HepG2 (cell line): ENCODE data around the gene SNX4. TPM values are rescaled to one million over a fixed set of nuclear protein-coding genes. Genes with fewer than 3 reads are reported as not detected.

ENCODE experiments used
- ATAC-seq: fragments of 200-7000 bp; cut with Tn5 transposase; 3 replicates; pipeline ENCODE4 v1.9.1; 2020; ENCODE audit warnings: mild to moderate bottlenecking, moderate library complexity
- BruUV-seq: library from RNA; stranded (reverse); fragments of 400-500 nt; replicated peaks from 2 replicates; lab custom pipeline; 2021; lab: Mats Ljungman, UMichigan
- CTCF ChIA-PET: fragments of 300-600 bp; formaldehyde crosslinking; extraction: SDS; loops from one replicate; lab custom pipeline; 2021; ENCODE audit warnings: low total read pairs, inconsistent platforms, low intra/inter-chr PET ratio; lab: Yijun Ruan, JAX
- POLR2A ChIA-PET: fragments of 350-600 bp; sonication (Branson Sonifier 250); formaldehyde crosslinking; loops from one replicate; lab custom pipeline; 2020; ENCODE audit warnings: antibody characterized with exemption, inconsistent platforms; lab: Yijun Ruan, JAX
- DNase-seq: peaks from one replicate; pipeline ENCODE4 v3.0.0-alpha.2; 2015; ENCODE audit warnings: low spot score
- FAIRE-seq: peaks from 3 replicates; lab custom pipeline; 2011; peaks lifted over from hg19 to GRCh38; lab: Jason Lieb, UNC
- H2AFZ ChIP-seq: one replicate; pipeline ENCODE4 v1.6.1; 2011; ENCODE audit warnings: low read length, inconsistent platforms
- H3K27ac ChIP-seq: fragments of 300-600 bp; 3 replicates; pipeline ENCODE4 v1.8.0; 2011; ENCODE audit warnings: mixed run types, mild to moderate bottlenecking, mixed read lengths, low read length, inconsistent platforms; ENCODE audit not compliant: insufficient read depth; ENCODE audit errors: extremely low read length
- H3K27me3 ChIP-seq, 2 experiments: fragments of 200-600 bp in 1 of 2; 2 replicates in 1 of 2; 3 replicates in 1 of 2; pipeline versions ENCODE4 v1.6.0 to v1.8.0; 2011; ENCODE audit warnings: low read length in 2 of 2, mild to moderate bottlenecking in 2 of 2, moderate library complexity in 2 of 2, inconsistent platforms in 1 of 2; ENCODE audit not compliant: insufficient read depth in 2 of 2, control insufficient read depth in 1 of 2
- H3K36me3 ChIP-seq, 2 experiments: fragments of 200-600 bp in 1 of 2; replicated peaks in 1 of 2; 2 replicates in 1 of 2; 3 replicates in 1 of 2; pipeline versions ENCODE4 v1.5.1 to v1.8.0; 2011; ENCODE audit warnings: low read length in 2 of 2, inconsistent platforms in 1 of 2; ENCODE audit not compliant: insufficient read depth in 2 of 2, control insufficient read depth in 1 of 2
- H3K4me1 ChIP-seq: 2 replicates; pipeline ENCODE4 v1.5.1; 2012; ENCODE audit warnings: low read length, inconsistent platforms; ENCODE audit not compliant: insufficient read depth
- H3K4me2 ChIP-seq: 2 replicates; pipeline ENCODE4 v1.6.0; 2011; ENCODE audit warnings: low read depth, low read length, inconsistent platforms
- H3K4me3 ChIP-seq, 3 experiments: fragments of 200-600 bp in 1 of 3; sonication (generic), shearing (Covaris generic) in 1 of 3; replicated peaks in 1 of 3; 2 replicates each; pipeline ENCODE4 v1.5.1; 2011 to 2016; ENCODE audit warnings: low read length in 3 of 3, inconsistent platforms in 2 of 3, low read depth in 2 of 3, mild to moderate bottlenecking in 2 of 3, control low read depth in 1 of 3, mixed read lengths in 1 of 3; ENCODE audit not compliant: insufficient read depth in 1 of 3
- H3K79me2 ChIP-seq: one replicate; pipeline ENCODE4 v1.6.1; 2011; ENCODE audit warnings: low read length, inconsistent platforms; ENCODE audit not compliant: insufficient read depth
- H3K9ac ChIP-seq: 2 replicates; pipeline ENCODE4 v1.6.0; 2011; ENCODE audit warnings: mild to moderate bottlenecking, low read depth, low read length, inconsistent platforms; ENCODE audit not compliant: insufficient read depth
- H3K9me3 ChIP-seq: 2 replicates; pipeline ENCODE4 v1.5.1; 2012; ENCODE audit warnings: mild to moderate bottlenecking, low read length
- H4K20me1 ChIP-seq: 2 replicates; pipeline ENCODE4 v1.6.0; 2011; ENCODE audit warnings: inconsistent platforms, mild to moderate bottlenecking, low read length, moderate library complexity; ENCODE audit not compliant: insufficient read depth
- ARID3A ChIP-seq: IDR thresholded peaks from 2 replicates; pipeline ENCODE4 v1.6.1; 2012; ENCODE audit warnings: low read depth, low read length, improper control_type of control experiment
- EHMT2 ChIP-seq: fragments of 200-600 bp; sonication (generic); IDR thresholded peaks from 2 replicates; pipeline ENCODE4 v1.7.0; 2017; ENCODE audit warnings: antibody characterized with exemption, low read depth, low read length, borderline replicate concordance
- ETV5 ChIP-seq: IDR thresholded peaks from 2 replicates; pipeline ENCODE4 v1.6.1; 2018; ENCODE audit warnings: missing biosample characterization, missing genetic modification reagents, inconsistent platforms, borderline replicate concordance
- HDAC6 ChIP-seq: fragments of 200-600 bp; sonication (generic); IDR thresholded peaks from 2 replicates; pipeline ENCODE4 v1.7.0; 2017; ENCODE audit warnings: mild to moderate bottlenecking, antibody characterized with exemption, low read length, low read depth
- PAF1 ChIP-seq: IDR thresholded peaks from 2 replicates; pipeline ENCODE4 v1.6.1; 2016; ENCODE audit warnings: missing genetic modification reagents, missing compliant biosample characterization
- RNF2 ChIP-seq: fragments of 450-650 bp; conservative IDR thresholded peaks from 2 replicates; pipeline ENCODE4 v1.6.1; 2016; ENCODE audit warnings: low read depth
- TCF12 ChIP-seq, 2 experiments: fragments of 450-650 bp in 1 of 2; sonication (generic) in 1 of 2; formaldehyde crosslinking in 1 of 2; IDR thresholded peaks; 2 replicates each; pipeline versions ENCODE4 v1.6.1 to v1.8.0; 2017 to 2022; ENCODE audit warnings: antibody characterized with exemption in 1 of 2, mild to moderate bottlenecking in 1 of 2, missing genetic modification reagents in 1 of 2, moderate library complexity in 1 of 2
- THAP11 ChIP-seq: IDR thresholded peaks from 2 replicates; pipeline ENCODE4 v1.6.1; 2016; ENCODE audit warnings: missing biosample characterization, missing genetic modification reagents
- U2AF2 ChIP-seq: fragments of 200-400 bp; formaldehyde crosslinking; IDR thresholded peaks from 2 replicates; pipeline ENCODE4 v1.6.1; 2017; ENCODE audit warnings: low read depth, mild to moderate bottlenecking, low read length
- USF2 ChIP-seq, 2 experiments: sonication (generic) in 1 of 2; formaldehyde crosslinking in 1 of 2; IDR thresholded peaks; 2 replicates each; pipeline versions ENCODE4 v1.5.1 to v1.6.1; 2011 to 2020; ENCODE audit warnings: borderline replicate concordance in 1 of 2, low read depth in 1 of 2, low read length in 1 of 2, mild to moderate bottlenecking in 1 of 2, missing genetic modification reagents in 1 of 2, moderate library complexity in 1 of 2
- WIZ ChIP-seq: sonication (generic); formaldehyde crosslinking; IDR thresholded peaks from 2 replicates; pipeline ENCODE4 v1.5.1; 2020; ENCODE audit warnings: mild to moderate bottlenecking, missing genetic modification reagents
- ZNF121 ChIP-seq: sonication (generic); formaldehyde crosslinking; IDR thresholded peaks from 2 replicates; pipeline ENCODE4 v1.5.0; 2020; ENCODE audit warnings: mild to moderate bottlenecking, missing genetic modification reagents
- ZNF337 ChIP-seq: sonication (generic); formaldehyde crosslinking; IDR thresholded peaks from 2 replicates; pipeline ENCODE4 v1.5.1; 2020; ENCODE audit warnings: missing genetic modification reagents, low read depth, mild to moderate bottlenecking, borderline replicate concordance
- ZNF547 ChIP-seq: sonication (generic); formaldehyde crosslinking; IDR thresholded peaks from 2 replicates; pipeline ENCODE4 v1.5.1; 2020; ENCODE audit warnings: mild to moderate bottlenecking, missing genetic modification reagents
- WGBS: methylation state at CpG from one replicate; pipeline ENCODE4 v1.1.6; 2017; ENCODE audit warnings: low lambda C conversion rate; 5-methylcytosine and 5-hydroxymethylcytosine counted together
- in situ Hi-C: cut with HindIII; loops from 2 replicates; pipeline ENCODE4 v1.10.0; 2017; ENCODE audit warnings: low pct_unique_long_range_greater_than_20kb; ENCODE audit not compliant: extremely low pct_ligation_motif_present
- intact Hi-C: fragments of 100-400 bp; cut with micrococcal nuclease; formaldehyde crosslinking; loops from one replicate; pipeline ENCODE4 v1.10.0; 2022; ENCODE audit not compliant: unreplicated experiment
- polyA plus RNA-seq, 8 experiments: library from polyadenylated mRNA; depleted of rRNA in 3 of 8; stranded (reverse) in 7 of 8; unstranded in 1 of 8; fragments of >200 nt; fragmentation: Illumina TruSeq in 4 of 8; extraction: Trizol in 4 of 8; gene quantifications; 2 replicates each; pipeline versions ENCODE4 v1.2.1 to v1.2.3, GENCODE V29; 2011 to 2016; ENCODE audit warnings: low read depth in 4 of 8, missing spikeins in 1 of 8, mixed read lengths in 1 of 8; ENCODE audit not compliant: insufficient read depth in 1 of 8
- total RNA-seq, 5 experiments: library from RNA; depleted of rRNA; stranded (reverse); fragments of >200 nt; fragmentation: Illumina TruSeq; extraction: Trizol; gene quantifications; 2 replicates each; pipeline ENCODE4 v1.2.3, GENCODE V29; 2016; ENCODE audit warnings: low read depth in 1 of 5
- TF ChIP-seq, protein P1 (sequence below): sonication (generic); formaldehyde crosslinking; IDR thresholded peaks from 2 replicates; pipeline ENCODE4 v1.4.0; 2020; ENCODE audit warnings: mild to moderate bottlenecking, missing genetic modification reagents

SNX4 gene
- total and polyA plus RNA-seq, 2 of the 13 experiments (the other 11 are each of a cell fraction or from before 2014, with no cell fraction given), result 18.1 to 73.6 TPM

DNA sequence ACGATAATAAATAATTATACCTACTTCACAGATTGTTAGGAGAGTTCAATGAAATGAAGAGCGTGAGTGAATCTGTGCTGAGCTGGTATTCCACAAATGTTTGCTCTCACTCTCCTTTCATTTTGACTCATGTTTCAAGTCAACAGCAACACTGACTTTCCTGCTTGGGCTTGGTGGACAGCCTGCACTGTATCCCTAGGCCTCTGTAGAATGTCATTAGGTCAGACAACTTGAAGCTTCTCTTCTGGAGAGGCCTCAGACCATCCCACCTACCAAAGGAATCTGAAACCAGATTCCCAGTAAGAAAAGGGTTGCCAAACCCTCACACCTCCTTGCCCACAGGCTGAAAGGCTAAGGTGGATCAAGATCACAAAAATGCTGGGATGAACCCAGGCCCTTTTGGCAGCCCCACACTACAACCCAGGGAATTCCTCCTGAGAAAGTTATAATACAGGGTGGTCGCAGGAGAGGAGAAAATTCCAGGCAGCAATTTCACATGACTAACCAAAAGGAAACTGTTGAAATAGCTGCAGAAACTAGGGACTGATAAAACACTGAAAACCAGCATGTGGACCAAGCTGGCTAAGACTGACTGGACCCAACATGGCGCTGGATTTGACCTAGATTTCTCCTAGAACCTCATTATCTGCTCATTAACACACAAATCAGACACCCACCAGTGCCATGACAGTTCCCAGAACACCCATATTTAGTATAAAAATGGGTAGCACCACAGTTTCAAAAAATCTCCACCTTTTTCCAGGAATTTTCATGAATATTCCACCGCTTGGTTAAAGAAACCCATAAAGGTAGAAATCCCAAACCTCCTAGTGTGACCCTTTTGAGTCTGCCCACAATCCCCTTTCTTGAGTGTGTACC, 87.9 kb downstream of the SNX4 start:
- Histone ChIP-seq H3K4me1 (peaks cover 26% of the 10 kb centered on the region), H3K4me2 (peak overlapping the region; percentile 10; the same call in 1 of the 2 replicates), H4K20me1 (no peaks in the 10 kb centered on the region), H3K9me3 (no peaks in the 10 kb centered on the region), H3K9ac (no peak overlapping the region), H3K79me2 (no peaks in the 10 kb centered on the region), H3K27ac (no peak overlapping the region), H3K27me3 (no peaks in the 10 kb centered on the region; a peak in 1 of 5 replicates), H3K4me3 (no peak overlapping the region), H3K36me3 (no peaks in the 10 kb centered on the region), H2AFZ (no peak overlapping the region)
- CTCF ChIA-PET, result no interaction called here
- intact Hi-C loops (no loop called here), in situ Hi-C loops (loop anchor here (25.0 kb wide), 1 partner anchor 445 kb away; no protein-coding TSS in a partner anchor)
- FAIRE-seq (no peak), DNase-seq (peak; percentile 22), ATAC-seq (peak; percentile 66)
- POLR2A ChIA-PET, result interaction anchor here (1.4 kb wide), 1 partner anchor 88 kb away, joined by 4 read pairs; the partner anchor contains the start of gene SNX4
- BruUV-seq, result no TSS peak
- WGBS, result 45% methylated on average over 5 of the region's 5 CpGs
- TF ChIP-seq ZNF121, result no peak
- TF ChIP-seq U2AF2, result no peak
- TF ChIP-seq THAP11 (CRISPR knock-in tag), result no peak
- no peak for TF ChIP-seq ZNF337
- TF ChIP-seq, protein P1, sequence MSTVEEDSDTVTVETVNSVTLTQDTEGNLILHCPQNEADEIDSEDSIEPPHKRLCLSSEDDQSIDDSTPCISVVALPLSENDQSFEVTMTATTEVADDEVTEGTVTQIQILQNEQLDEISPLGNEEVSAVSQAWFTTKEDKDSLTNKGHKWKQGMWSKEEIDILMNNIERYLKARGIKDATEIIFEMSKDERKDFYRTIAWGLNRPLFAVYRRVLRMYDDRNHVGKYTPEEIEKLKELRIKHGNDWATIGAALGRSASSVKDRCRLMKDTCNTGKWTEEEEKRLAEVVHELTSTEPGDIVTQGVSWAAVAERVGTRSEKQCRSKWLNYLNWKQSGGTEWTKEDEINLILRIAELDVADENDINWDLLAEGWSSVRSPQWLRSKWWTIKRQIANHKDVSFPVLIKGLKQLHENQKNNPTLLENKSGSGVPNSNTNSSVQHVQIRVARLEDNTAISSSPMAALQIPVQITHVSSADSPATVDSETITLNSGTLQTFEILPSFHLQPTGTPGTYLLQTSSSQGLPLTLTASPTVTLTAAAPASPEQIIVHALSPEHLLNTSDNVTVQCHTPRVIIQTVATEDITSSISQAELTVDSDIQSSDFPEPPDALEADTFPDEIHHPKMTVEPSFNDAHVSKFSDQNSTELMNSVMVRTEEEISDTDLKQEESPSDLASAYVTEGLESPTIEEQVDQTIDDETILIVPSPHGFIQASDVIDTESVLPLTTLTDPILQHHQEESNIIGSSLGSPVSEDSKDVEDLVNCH (CRISPR knock-in tag), result no peak
- no peak for TF ChIP-seq ARID3A
- no peak for TF ChIP-seq WIZ
- no peak for TF ChIP-seq USF2 (IDR thresholded peaks at IDR 0.05; ENCODE audit: low read depth, low read length)
- TF ChIP-seq USF2 (CRISPR knock-in tag; IDR thresholded peaks at IDR 0.05; ENCODE audit: borderline replicate concordance), result no peak
- no peak for TF ChIP-seq ETV5
- no peak for TF ChIP-seq TCF12 (IDR thresholded peaks at IDR 0.05)
- no peak for TF ChIP-seq TCF12 (CRISPR knock-in tag; IDR thresholded peaks at IDR 0.05)
- no peak for TF ChIP-seq EHMT2
- TF ChIP-seq RNF2, result no peak
- TF ChIP-seq ZNF547 (CRISPR knock-in tag), result no peak
- no peak for TF ChIP-seq PAF1
- TF ChIP-seq HDAC6, result no peak
